Measurements from ENCODE around the gene KDM4B.
"Not testable (repeated sequence)": the region's sequence is repeated elsewhere in the genome, so short reads cannot be mapped to it uniquely, and the experiment has no call there.

Gene KDM4B

GRCh38 chr19:4967738-4968461 is 1.0 kb upstream of the KDM4B start:
- no peak for DNase-seq (ENCODE audit: low read depth)

DNA sequence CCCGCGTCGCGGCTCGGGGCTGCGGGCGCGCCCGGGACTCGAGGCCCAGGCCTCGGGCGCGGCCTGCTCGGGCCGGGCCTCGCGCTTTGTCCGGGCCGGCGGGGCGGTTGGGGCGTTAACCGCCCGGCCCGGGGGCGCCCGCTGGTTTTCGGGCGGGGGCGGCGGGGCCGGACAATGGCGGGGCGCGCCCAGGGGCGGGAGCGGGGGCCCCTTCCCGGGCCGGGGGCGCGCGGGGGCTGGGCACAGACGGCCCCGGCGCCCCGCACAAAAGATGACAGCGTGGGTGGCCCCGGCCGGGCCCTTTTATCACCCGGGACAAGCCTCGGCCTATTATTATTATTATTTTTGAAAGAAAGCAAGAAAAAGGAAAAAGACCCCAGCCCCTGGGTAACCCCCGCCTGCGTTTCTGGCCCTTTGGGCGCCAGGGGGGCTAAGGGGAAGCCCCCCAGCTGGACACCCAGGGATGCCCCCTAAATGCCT is 419 bp downstream of the KDM4B start:
- no peak for DNase-seq (ENCODE audit: low read depth)

DNA sequence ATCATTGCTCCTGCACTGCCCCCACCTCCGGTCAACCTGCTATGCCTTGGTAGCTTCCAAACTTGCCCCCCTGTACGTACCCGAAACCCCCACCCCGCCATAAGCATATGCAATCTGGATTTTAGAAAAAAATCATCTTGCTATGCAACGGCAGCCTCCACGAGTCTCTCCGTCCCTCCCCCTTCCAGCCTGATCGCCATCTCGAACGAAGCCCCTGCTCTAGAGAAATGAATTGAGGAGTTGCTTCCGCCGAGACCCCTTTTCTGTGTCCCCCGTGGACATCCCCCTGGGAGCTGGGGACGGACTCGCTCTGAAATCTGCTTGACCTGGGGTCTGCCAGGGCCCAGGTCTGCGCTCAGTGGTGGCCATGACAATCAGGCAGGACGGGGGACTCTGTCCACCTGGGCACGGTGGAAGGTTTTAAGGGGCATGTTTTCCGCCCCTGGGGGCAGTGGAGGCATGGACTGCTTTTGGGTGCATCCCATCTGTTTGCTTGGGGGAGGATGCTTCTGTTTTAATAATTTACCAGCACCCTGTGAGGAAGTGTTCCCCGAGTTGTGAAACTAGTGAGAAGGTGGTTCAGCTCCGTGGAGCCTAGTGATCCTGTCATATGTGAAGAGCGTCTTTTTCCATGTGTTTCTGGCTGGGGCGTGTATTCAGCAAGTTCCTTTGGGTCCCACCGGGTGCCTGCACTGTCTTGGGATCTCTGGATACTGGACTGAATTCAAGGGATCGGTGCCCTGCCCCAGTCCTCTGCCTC is 1.0 kb downstream of the KDM4B start:
- DNase-seq (ENCODE audit: low read depth): no peak

DNA sequence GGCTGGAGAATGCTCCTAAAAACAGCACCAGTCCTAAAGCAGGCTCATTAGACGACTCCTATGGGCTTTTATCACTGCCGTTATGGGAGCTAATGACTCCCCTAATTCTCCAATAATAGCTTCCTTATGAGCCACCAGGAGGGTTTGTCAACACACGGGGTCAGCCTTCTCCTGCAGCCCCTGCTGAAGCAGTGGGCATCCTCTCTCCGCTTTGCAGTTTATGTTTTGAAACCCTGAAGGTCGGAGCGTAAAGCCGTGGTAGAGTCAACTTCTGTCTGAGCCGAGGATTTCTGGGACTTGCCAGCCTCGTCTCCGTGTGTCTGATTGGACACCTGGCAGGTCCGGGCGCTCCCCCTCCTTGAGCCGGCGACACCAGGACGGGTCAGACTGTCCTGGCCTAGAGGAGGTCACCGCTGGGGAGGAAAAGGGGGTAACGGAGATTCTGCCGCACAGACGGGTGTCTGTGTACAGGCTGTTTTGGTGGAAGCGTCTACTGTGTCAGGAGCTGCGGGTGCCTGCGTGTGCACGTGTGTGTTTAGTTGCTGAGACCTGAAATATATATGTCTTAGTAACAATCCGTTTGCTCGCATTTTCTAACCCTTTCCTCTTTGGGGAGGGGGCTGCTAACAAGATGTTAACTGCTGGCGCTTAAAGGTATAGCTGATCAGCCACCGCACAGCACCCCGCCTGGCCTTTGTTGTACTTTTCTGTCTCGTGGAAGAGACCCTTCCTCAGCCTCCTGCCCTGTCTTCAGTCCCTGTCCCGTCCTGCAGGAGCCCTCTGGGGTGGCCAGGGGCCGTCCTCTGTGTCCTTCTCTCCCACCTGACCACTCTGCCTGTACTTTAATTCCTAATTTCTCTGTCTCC is 1.9 kb downstream of the KDM4B start:
- no peak for DNase-seq (ENCODE audit: low read depth)

DNA sequence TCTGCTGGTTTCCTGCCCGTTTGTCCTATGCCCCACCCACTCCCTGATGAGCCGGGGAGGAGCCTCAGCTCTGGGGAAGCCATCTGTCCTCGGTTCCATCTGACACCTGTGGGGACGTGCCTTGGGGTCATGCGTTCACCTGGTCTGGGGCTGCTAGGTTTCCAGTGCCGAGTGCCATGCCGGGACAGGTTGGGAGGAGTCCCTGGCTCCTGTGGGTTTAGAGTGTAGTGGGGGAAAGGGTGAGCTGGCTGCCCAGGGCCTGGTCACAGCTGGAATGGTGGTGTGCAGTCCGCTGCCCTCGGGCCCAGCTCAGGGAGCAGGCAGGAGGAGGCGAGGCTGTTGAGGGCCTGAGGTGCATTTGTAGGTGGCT is 2.5 kb downstream of the KDM4B start:
- no peak for DNase-seq (ENCODE audit: low read depth)

- DNase-seq (ENCODE audit: low read depth): no peak
Observed at GRCh38 chr19:4971816-4972495, 3.0 kb downstream of the KDM4B start.

DNA sequence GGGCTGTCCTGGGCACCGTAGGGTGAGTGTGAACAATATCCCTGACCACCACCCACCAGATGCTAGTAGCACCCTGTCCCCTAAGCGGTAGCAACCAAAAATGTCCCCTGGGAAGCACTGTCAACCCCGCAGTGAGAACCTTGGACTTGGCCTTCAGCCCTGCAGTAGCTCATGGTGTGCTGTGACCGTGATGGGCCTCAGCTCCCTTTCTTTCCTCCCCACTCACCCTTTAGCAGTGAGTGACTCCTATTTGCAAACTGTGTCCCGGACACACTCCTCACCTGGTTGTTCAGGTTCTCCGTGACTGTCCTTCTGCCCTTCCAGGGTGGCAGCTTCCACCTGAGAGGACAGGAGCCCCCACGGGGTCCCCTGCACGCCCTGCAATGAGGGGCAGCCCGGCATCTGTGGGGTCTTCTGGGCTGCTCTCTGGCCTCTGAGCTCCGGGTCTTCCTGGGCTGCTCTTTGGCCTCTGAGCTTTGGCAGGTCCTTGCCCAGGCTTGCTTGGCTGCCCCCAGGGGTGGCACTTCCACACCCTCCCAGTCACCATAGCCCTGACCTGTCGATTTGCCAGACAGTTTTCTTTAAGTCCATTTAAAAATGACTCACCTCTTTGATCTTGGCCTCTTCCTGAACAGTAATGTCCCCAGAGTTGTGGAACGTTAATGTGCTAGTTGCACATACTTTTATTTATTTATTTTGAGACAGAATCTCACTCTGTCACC is 3.8 kb downstream of the KDM4B start:
- no peak for DNase-seq (ENCODE audit: low read depth)

DNA sequence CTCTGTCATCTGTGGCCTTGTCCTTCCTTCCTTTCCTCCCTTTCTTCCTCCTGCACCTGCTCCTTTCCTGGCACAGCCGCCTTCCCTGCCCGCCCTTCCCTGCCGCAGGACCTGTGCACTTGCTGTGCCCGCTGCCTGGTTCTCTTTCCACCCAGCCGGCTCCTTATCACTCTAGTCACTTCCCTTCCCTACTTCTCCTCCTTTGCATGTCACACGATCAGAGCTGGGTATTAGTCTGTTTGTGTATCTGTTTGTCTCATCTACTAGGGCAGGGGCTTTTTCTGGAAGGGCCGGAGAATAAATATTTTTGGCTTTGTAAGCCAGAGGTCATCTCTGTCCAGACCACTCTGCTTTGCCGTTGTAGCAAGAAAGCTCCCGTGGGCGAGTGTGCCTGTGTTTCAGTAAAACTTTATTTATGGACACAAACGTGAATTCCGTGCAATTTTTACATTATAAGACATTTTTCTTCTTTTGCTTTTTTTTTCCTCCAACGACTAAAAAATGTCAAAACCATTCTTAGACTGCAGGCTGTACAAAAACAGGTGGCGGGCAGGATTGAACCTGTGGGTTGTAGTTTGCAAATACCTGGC is 6.1 kb downstream of the KDM4B start:
- no peak for DNase-seq (ENCODE audit: low read depth)

GRCh38 chr19:4975601-4976000 is 6.7 kb downstream of the KDM4B start:
- DNase-seq (ENCODE audit: low read depth): not testable (repeated sequence)

- no peak for DNase-seq (ENCODE audit: low read depth)
Observed at GRCh38 chr19:4976401-4977298, 7.7 kb downstream of the KDM4B start.

DNA sequence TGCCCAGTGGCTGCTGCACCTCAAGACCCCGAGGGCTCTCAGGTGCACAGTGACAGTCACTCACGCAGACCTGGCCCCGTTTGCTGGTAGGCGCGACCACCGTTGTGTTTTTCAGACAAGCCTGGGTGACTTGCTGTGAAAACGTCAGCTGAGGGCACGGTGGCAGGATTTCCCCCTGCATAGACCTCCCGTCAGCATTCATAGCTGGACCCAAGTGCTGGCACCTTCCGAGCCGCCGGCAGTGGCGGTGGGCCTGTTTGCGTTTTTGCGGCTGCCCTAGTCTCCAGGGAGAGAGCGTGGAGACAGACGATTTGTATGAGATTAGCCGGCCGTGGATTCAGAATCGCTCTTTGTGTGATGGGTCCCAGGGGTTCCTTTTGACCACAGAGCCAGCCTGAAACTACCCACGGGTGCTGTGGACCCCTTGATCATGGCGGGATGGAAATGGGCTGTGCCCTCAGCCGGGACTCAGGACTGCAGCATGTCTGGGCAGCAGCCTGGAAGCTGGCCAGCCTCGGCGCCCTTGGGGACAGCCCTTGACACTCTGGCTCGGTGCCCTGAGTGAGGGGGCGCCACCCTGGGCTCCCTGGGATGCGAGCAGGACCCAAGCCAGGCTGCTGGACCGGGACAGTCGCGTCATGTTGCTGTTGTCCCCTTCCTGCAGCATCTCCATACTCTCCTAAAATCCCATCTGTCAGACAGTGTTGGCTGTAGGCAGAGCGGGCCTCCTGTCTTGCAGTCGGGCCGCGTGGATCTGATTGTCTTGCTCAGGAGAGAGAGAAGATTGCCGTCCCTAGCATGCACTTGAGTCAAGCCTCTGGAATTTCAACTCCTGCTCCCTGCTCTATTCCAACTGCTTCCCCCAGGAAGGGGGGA is 8.6 kb downstream of the KDM4B start:
- no peak for DNase-seq (ENCODE audit: low read depth)

GRCh38 chr19:4979211-4979807 is 10.4 kb downstream of the KDM4B start:
- DNase-seq (ENCODE audit: low read depth): no peak

DNA sequence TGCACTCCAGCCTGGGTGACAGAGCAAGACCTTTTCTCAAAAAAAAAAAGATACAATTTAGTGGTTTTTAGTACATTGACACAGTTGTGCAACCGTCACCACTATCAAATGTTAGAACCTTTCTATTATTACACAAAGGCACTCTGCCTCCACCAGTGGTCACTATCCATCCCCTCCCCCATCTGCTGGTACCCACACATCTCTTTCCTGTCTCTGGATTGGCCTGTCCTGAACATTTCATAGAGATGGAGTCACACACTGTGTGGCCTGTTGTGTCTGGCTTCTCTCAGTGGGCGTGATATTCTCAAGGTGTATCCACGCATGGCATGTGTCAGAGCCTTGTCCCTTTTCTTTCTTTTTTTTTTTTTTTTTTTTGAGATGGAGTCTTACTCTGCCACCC is 11.2 kb downstream of the KDM4B start:
- no peak for DNase-seq (ENCODE audit: low read depth)

- no peak for DNase-seq (ENCODE audit: low read depth)
Observed at GRCh38 chr19:4980838-4981680, 12.1 kb downstream of the KDM4B start.

- no peak for DNase-seq (ENCODE audit: low read depth)
Observed at GRCh38 chr19:4981681-4981958, 12.7 kb downstream of the KDM4B start.

DNA sequence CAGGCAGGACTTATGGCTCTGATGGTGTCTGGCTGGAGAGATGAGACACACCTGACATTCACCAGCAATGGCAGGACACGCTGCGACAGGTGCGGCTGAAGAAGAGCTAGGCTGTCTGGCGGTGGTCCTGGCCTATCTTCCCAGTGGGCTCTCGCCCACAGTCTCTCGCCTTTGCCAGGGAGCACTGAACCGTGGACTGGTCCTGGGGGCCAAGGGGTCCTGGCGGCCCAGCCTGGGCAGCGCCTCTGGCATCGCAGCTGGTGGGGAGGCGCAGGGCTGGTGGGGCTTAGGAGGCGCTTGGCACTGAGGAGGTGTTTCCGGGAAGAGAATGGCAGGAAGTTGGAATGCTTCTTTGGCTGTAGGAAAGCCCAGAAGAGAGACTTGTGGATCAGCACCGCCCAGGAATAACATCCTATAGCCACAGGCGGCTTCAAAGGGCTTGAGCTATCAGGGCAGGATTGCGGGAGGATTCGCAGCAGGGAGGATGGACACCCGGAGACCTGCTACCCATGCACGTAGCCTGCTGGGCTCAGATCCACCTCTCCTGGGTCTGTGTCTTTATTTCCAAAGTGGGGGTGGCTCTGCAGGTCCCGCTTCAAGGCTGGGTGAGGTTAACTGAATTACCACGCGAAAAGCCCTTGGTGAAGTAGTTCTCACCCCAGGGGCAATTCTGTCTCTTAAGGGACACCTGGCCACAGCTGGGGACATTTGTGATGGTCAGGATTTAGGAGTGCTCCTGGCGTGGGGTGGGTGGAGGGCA is 14.6 kb downstream of the KDM4B start:
- no peak for DNase-seq (ENCODE audit: low read depth)

- DNase-seq (ENCODE audit: low read depth): no peak
Observed at GRCh38 chr19:4984106-4984380, 15.1 kb downstream of the KDM4B start.

All from activated T-cell treated with anti-CD3 and anti-CD28 coated beads for 24 hours (primary cell).